WTC11 (cell line): Measurements from ENCODE around the gene DUOX1. TPM values are rescaled to one million over a fixed set of nuclear protein-coding genes. Genes with fewer than 3 reads are reported as not detected.

Experiments
- AFF4 ChIP-seq: sonication (generic); formaldehyde crosslinking; IDR thresholded peaks from 2 replicates; pipeline ENCODE4 v1.8.1; 2023; ENCODE audit warnings: mild to moderate bottlenecking, missing genetic modification reagents, borderline replicate concordance
- AR ChIP-seq: fragments of 250-450 bp; sonication (Bioruptor Pico); IDR thresholded peaks from 2 replicates; pipeline ENCODE4 v1.9.0; 2021; ENCODE audit warnings: mild to moderate bottlenecking
- CDX4 ChIP-seq: fragments of 250-450 bp; sonication (Bioruptor Pico); IDR thresholded peaks from 2 replicates; pipeline ENCODE4 v1.9.0; 2021; ENCODE audit warnings: moderate library complexity, mild to moderate bottlenecking, inconsistent platforms, borderline replicate concordance
- CTCF ChIP-seq: fragments of 200-600 bp; IDR thresholded peaks from 2 replicates; pipeline ENCODE4 v1.8.0; 2022; ENCODE audit warnings: antibody characterized with exemption
- ELF4 ChIP-seq: sonication (generic); formaldehyde crosslinking; IDR thresholded peaks from 2 replicates; pipeline ENCODE4 v1.8.1; 2022; ENCODE audit warnings: low read depth, mild to moderate bottlenecking, moderate library complexity, missing genetic modification reagents
- ETV6 ChIP-seq: sonication (generic); formaldehyde crosslinking; IDR thresholded peaks from 2 replicates; pipeline ENCODE4 v1.8.1; 2022; ENCODE audit warnings: mild to moderate bottlenecking, missing genetic modification reagents
- MAX ChIP-seq: sonication (generic); formaldehyde crosslinking; IDR thresholded peaks from 2 replicates; pipeline ENCODE4 v1.8.0; 2022; ENCODE audit warnings: mild to moderate bottlenecking, missing genetic modification reagents
- MLX ChIP-seq: sonication (generic); formaldehyde crosslinking; IDR thresholded peaks from 2 replicates; pipeline ENCODE4 v1.8.1; 2023; ENCODE audit warnings: mild to moderate bottlenecking, missing genetic modification reagents, moderate library complexity
- MYBL2 ChIP-seq: sonication (generic); formaldehyde crosslinking; IDR thresholded peaks from 2 replicates; pipeline ENCODE4 v1.8.1; 2023; ENCODE audit warnings: mild to moderate bottlenecking, moderate library complexity, missing genetic modification reagents
- NFATC4 ChIP-seq: fragments of 250-450 bp; sonication (Bioruptor Pico); IDR thresholded peaks from 2 replicates; pipeline ENCODE4 v1.9.0; 2021; ENCODE audit warnings: mild to moderate bottlenecking
- PRRX2 ChIP-seq: fragments of 250-450 bp; sonication (Bioruptor Pico); IDR thresholded peaks from 2 replicates; pipeline ENCODE4 v1.8.0; 2021; ENCODE audit warnings: mild to moderate bottlenecking
- RELA ChIP-seq: sonication (generic); formaldehyde crosslinking; IDR thresholded peaks from 2 replicates; pipeline ENCODE4 v1.8.1; 2022; ENCODE audit warnings: missing genetic modification reagents, mild to moderate bottlenecking, borderline replicate concordance
- SOX15 ChIP-seq: fragments of 250-450 bp; sonication (Bioruptor Pico); IDR thresholded peaks from 2 replicates; pipeline ENCODE4 v1.9.0; 2021; ENCODE audit warnings: mild to moderate bottlenecking
- TEAD4 ChIP-seq: sonication (generic); formaldehyde crosslinking; IDR thresholded peaks from 2 replicates; pipeline ENCODE4 v1.8.0; 2022; ENCODE audit warnings: mild to moderate bottlenecking, missing genetic modification reagents
- USF1 ChIP-seq: sonication (generic); formaldehyde crosslinking; IDR thresholded peaks from 2 replicates; pipeline ENCODE4 v1.8.0; 2022; ENCODE audit warnings: mild to moderate bottlenecking, missing genetic modification reagents
- USF2 ChIP-seq: sonication (generic); formaldehyde crosslinking; IDR thresholded peaks from 2 replicates; pipeline ENCODE4 v1.8.1; 2023; ENCODE audit warnings: mild to moderate bottlenecking, missing genetic modification reagents, moderate library complexity
- ZBTB43 ChIP-seq: sonication (generic); formaldehyde crosslinking; IDR thresholded peaks from 2 replicates; pipeline ENCODE4 v1.8.1; 2023; ENCODE audit warnings: mild to moderate bottlenecking, missing genetic modification reagents
- ZNF317 ChIP-seq: sonication (generic); formaldehyde crosslinking; IDR thresholded peaks from 2 replicates; pipeline ENCODE4 v1.8.1; 2023; ENCODE audit warnings: low read depth, mild to moderate bottlenecking, moderate library complexity, missing genetic modification reagents, borderline replicate concordance
- ZNF416 ChIP-seq: fragments of 250-450 bp; sonication (Bioruptor Pico); IDR thresholded peaks from 2 replicates; pipeline ENCODE4 v1.9.0; 2021; ENCODE audit warnings: mild to moderate bottlenecking, inconsistent platforms
- ZNF425 ChIP-seq: fragments of 250-450 bp; sonication (Bioruptor Pico); conservative IDR thresholded peaks from 2 replicates; pipeline ENCODE4 v1.9.0; 2021; ENCODE audit warnings: mild to moderate bottlenecking
- total RNA-seq: library from RNA; stranded (reverse); gene quantifications from 3 replicates; pipeline ENCODE4 v1.2.3, GENCODE V29; 2021

Gene DUOX1
- total RNA-seq, 1 experiment from 2014 or later = 1.3 TPM

GRCh38 chr15:45134682-45135604, 5.1 kb downstream of the DUOX1 start (continued):
- TF ChIP-seq AR (CRISPR knock-in tag) (no peak), USF2 (CRISPR knock-in tag) (peak; percentile 47), ETV6 (peak; percentile 73; the same call in 1 of the 2 replicates), ZNF416 (0 out of 2 replicates have a peak, but pooled peaks have one; percentile 44), USF1 (CRISPR knock-in tag) (peak; percentile 43; the same call in 1 of the 2 replicates), PRRX2 (CRISPR knock-in tag) (no peak), CTCF (no peak), ZNF425 (no peak), ZNF317 (CRISPR knock-in tag) (peak; percentile 53; the same call in 1 of the 2 replicates), CDX4 (CRISPR knock-in tag) (no peak), AFF4 (CRISPR knock-in tag) (no peak), RELA (CRISPR knock-in tag) (peak; percentile 68; the same call in 1 of the 2 replicates), NFATC4 (no peak), SOX15 (CRISPR knock-in tag) (no peak), MLX (CRISPR knock-in tag) (no peak), MYBL2 (CRISPR knock-in tag) (no peak), TEAD4 (CRISPR knock-in tag) (peak; percentile 65; the same call in 1 of the 2 replicates), ELF4 (CRISPR knock-in tag) (no peak), MAX (CRISPR knock-in tag) (peak; percentile 94; the same call in 1 of the 2 replicates), ZBTB43 (CRISPR knock-in tag) (0 out of 2 replicates have a peak, but pooled peaks have one; percentile 58)
